ENCODE measurements around the gene LRRC43.

GRCh38 chr12:122150127-122150681, 32.7 kb upstream of the LRRC43 start:
- TF ChIP-seq POLR2AphosphoS5 (IDR thresholded peaks at IDR 0.05) (no peak), CTCF (IDR thresholded peaks at IDR 0.05) (no peak), EP300 (IDR thresholded peaks at IDR 0.05) (no peak)
